BJ (cell line): ENCODE data around the gene DRAP1. TPM values are rescaled to one million over a fixed set of nuclear protein-coding genes. Genes with fewer than 3 reads are reported as not detected.
A peak's percentile ranks its signal among the peaks of the same experiment; 100 is the strongest.

Source experiments
- CTCF ChIA-PET: fragments of 350-600 bp; formaldehyde crosslinking; extraction: SDS; loops from one replicate; lab custom pipeline; 2021; ENCODE audit warnings: antibody characterized with exemption, inconsistent platforms; lab: Yijun Ruan, JAX
- POLR2A ChIA-PET: fragments of 300-600 bp; sonication (Branson Sonifier 250); formaldehyde crosslinking; extraction: SDS; loops from one replicate; lab custom pipeline; 2021; ENCODE audit warnings: antibody characterized with exemption; lab: Charles Lee
- DNase-seq: peaks from one replicate; pipeline ENCODE4 v3.0.0-alpha.2; 2011; ENCODE audit warnings: low read depth
- H3K27me3 ChIP-seq: 2 replicates; pipeline ENCODE4 v1.6.0; 2011; ENCODE audit warnings: low read length; ENCODE audit not compliant: control insufficient read depth, insufficient read depth
- H3K36me3 ChIP-seq: 2 replicates; pipeline ENCODE4 v1.5.1; 2011; ENCODE audit warnings: low read length; ENCODE audit not compliant: control insufficient read depth, insufficient read depth
- H3K4me3 ChIP-seq: 2 replicates; pipeline ENCODE4 v1.5.1; 2011; ENCODE audit warnings: low read depth, mild to moderate bottlenecking, control low read depth, low read length
- polyA plus RNA-seq: library from polyadenylated mRNA; depleted of rRNA; stranded (reverse); fragments of >200 nt; gene quantifications from 2 replicates; pipeline ENCODE4 v1.2.3, GENCODE V29; 2011
- TF ChIP-seq, protein P1 (sequence below): IDR thresholded peaks from 2 replicates; pipeline ENCODE4 v1.5.1; 2011; ENCODE audit warnings: low read depth, mild to moderate bottlenecking, control low read depth, inconsistent platforms, low read length, moderate library complexity; ENCODE audit not compliant: insufficient read depth

Gene DRAP1
- polyA plus RNA-seq, 1 experiment, result 137 TPM

GRCh38 chr11:65953471-65953870 lies 34.2 kb downstream of the DRAP1 start:
- no peaks in the 10 kb centered on the region for H3K36me3 ChIP-seq
- no peak for DNase-seq
- ChIA-PET POLR2A (no interaction called here), CTCF (interaction anchor here (0.7 kb wide), 1 partner anchor 9 kb away, joined by 3 read pairs; no protein-coding TSS in a partner anchor)
- H3K27me3 ChIP-seq, result 0 out of 2 replicates have a peak, but pooled peaks cover 2% of the 10 kb centered on the region
- no peak overlapping the region for H3K4me3 ChIP-seq
- TF ChIP-seq, protein P1, sequence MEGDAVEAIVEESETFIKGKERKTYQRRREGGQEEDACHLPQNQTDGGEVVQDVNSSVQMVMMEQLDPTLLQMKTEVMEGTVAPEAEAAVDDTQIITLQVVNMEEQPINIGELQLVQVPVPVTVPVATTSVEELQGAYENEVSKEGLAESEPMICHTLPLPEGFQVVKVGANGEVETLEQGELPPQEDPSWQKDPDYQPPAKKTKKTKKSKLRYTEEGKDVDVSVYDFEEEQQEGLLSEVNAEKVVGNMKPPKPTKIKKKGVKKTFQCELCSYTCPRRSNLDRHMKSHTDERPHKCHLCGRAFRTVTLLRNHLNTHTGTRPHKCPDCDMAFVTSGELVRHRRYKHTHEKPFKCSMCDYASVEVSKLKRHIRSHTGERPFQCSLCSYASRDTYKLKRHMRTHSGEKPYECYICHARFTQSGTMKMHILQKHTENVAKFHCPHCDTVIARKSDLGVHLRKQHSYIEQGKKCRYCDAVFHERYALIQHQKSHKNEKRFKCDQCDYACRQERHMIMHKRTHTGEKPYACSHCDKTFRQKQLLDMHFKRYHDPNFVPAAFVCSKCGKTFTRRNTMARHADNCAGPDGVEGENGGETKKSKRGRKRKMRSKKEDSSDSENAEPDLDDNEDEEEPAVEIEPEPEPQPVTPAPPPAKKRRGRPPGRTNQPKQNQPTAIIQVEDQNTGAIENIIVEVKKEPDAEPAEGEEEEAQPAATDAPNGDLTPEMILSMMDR, result no peak

GRCh38 chr11:65954771-65955170 lies 35.5 kb downstream of the DRAP1 start:
- H3K36me3 ChIP-seq, result no peaks in the 10 kb centered on the region
- DNase-seq, result no peak
- ChIA-PET POLR2A (no interaction called here), CTCF (no interaction called here)
- 0 out of 2 replicates have a peak, but pooled peaks cover 2% of the 10 kb centered on the region for H3K27me3 ChIP-seq
- TF ChIP-seq, protein P1, result no peak
- H3K4me3 ChIP-seq, result no peak overlapping the region

DNA sequence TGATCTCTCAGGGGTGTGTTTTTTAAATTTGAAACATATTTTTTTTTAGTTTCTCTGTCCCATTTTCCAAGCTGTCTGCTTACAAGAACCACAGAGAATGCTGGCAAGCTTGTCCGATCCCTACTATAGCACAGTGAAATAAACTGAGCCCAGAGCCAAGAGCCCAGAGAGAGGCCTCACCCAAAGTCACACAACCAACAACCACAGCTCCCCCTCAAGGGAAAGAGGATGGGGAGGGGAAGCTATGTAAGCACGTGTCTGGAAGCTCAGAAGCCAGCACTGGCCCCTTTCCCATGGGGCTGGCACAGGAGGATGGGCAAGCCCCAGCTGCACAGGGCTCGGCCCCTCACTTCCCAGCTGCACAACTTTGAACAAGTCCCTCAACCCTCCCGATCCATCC lies 39.1 kb downstream of the DRAP1 start:
- ChIA-PET POLR2A (no interaction called here), CTCF (interaction anchor here (1.3 kb wide), 1 partner anchor 246 kb away, joined by 3 read pairs; the partner anchor contains the start of gene KAT5)
- H3K36me3 ChIP-seq, result no peaks in the 10 kb centered on the region
- TF ChIP-seq, protein P1, result no peak
- H3K27me3 ChIP-seq, result 0 out of 2 replicates have a peak, but pooled peaks cover 2% of the 10 kb centered on the region
- DNase-seq, result no peak
- H3K4me3 ChIP-seq, result no peak overlapping the region

DNA sequence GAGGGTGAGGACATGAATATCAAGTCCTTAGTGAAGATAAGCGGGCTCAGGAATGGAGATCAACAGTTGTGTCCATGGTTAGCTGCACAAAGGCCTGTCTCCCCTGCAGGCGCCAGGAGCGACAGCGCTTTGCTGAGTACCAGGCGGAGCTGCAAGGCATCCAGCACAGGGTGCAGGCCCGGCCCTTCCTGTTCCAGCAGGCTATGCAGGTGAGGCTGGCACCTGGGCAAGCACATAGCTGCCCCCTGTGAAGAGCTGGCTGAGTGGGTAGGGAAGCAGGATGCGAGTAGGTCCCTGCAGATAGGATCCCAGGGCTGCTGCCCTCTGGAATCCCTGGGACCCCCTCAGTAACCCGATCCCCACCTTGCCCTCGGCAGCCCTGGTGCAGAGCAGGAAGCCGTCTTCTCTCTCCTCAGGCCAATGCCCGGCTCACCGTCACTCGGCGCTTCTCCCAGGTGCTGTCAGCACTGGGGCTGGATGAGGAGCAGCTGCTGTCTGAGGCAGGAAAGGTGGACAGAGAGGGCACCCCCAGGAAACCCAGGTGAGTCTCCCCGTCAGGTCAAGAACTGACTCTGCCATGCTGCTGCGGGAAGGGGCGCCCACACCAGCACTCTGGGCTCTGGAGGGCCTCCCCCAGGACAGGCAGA lies 39.7 kb downstream of the DRAP1 start:
- ChIA-PET CTCF (interaction anchor here (1.3 kb wide), 1 partner anchor 247 kb away, joined by 3 read pairs; the partner anchor contains the start of gene KAT5), POLR2A (no interaction called here)
- Histone ChIP-seq H3K36me3 (no peaks in the 10 kb centered on the region), H3K27me3 (0 out of 2 replicates have a peak, but pooled peaks cover 2% of the 10 kb centered on the region), H3K4me3 (no peak overlapping the region)
- TF ChIP-seq, protein P1, result no peak
- DNase-seq, result no peak

GRCh38 chr11:65960824-65961266 lies 41.6 kb downstream of the DRAP1 start:
- POLR2A ChIA-PET, result interaction anchor here (0.6 kb wide), 2 partner anchors 71 to 461 kb away, joined by 3 read pairs; no protein-coding TSS in a partner anchor
- TF ChIP-seq, protein P1, result no peak
- no peak for DNase-seq
- Histone ChIP-seq H3K27me3 (no peaks in the 10 kb centered on the region), H3K36me3 (peaks cover 15% of the 10 kb centered on the region), H3K4me3 (peak overlapping the region; percentile 71)
- CTCF ChIA-PET, result interaction anchor here (1.8 to 2.2 kb wide), 3 partner anchors 70 to 76 kb away, joined by 3 to 9 read pairs (median 4); partner anchors contain the start of genes CCDC85B and FIBP
